HepG2 (cell line): ENCODE measurements around the gene FMNL1. TPM values are rescaled to one million over a fixed set of nuclear protein-coding genes. Genes with fewer than 3 reads are reported as not detected.

Experiments used
- AGO2 ChIP-seq: fragments of 200-400 bp; formaldehyde crosslinking; optimal IDR thresholded peaks from 2 replicates; pipeline ENCODE3; 2017; ENCODE audit warnings: mild to moderate bottlenecking, low read depth, low read length, moderate library complexity
- CBX5 ChIP-seq: sonication (generic); formaldehyde crosslinking; IDR thresholded peaks from 2 replicates; pipeline ENCODE4 v1.4.0; 2020; ENCODE audit warnings: missing genetic modification reagents, borderline replicate concordance
- FOSL2 ChIP-seq: sonication (generic); formaldehyde crosslinking; IDR thresholded peaks from 2 replicates; pipeline ENCODE4 v1.4.0; 2020; ENCODE audit warnings: missing genetic modification reagents
- GLMP ChIP-seq: sonication (generic); formaldehyde crosslinking; IDR thresholded peaks from 2 replicates; pipeline ENCODE4 v1.9.0; 2021; ENCODE audit warnings: missing genetic modification reagents, mild to moderate bottlenecking, borderline replicate concordance
- MAFK ChIP-seq, 2 experiments: IDR thresholded peaks in 1 of 2; conservative IDR thresholded peaks in 1 of 2; 2 replicates each; pipeline ENCODE4 v1.6.1; 2011; ENCODE audit warnings: improper control_type of control experiment in 2 of 2, low read length in 2 of 2
- MIXL1 ChIP-seq: IDR thresholded peaks from 2 replicates; pipeline ENCODE4 v1.6.1; 2016
- NFE2L1 ChIP-seq: sonication (generic); formaldehyde crosslinking; IDR thresholded peaks from 2 replicates; pipeline ENCODE4 v1.4.0; 2020; ENCODE audit warnings: missing genetic modification reagents, mild to moderate bottlenecking, borderline replicate concordance
- NR2F2 ChIP-seq: IDR thresholded peaks from 2 replicates; pipeline ENCODE4 v1.6.1; 2012; ENCODE audit warnings: low read depth, inconsistent platforms, borderline replicate concordance
- RBAK ChIP-seq: sonication (generic); formaldehyde crosslinking; IDR thresholded peaks from 2 replicates; pipeline ENCODE4 v1.5.1; 2020; ENCODE audit warnings: mild to moderate bottlenecking, missing genetic modification reagents
- REPIN1 ChIP-seq: sonication (generic); formaldehyde crosslinking; IDR thresholded peaks from 2 replicates; pipeline ENCODE4 v1.8.0; 2022; ENCODE audit warnings: missing genetic modification reagents, low read depth, mild to moderate bottlenecking, borderline replicate concordance
- RFX3 ChIP-seq: IDR thresholded peaks from 2 replicates; pipeline ENCODE4 v1.6.1; 2016; ENCODE audit warnings: missing biosample characterization, missing genetic modification reagents
- SMAD1 ChIP-seq: sonication (generic); formaldehyde crosslinking; IDR thresholded peaks from 2 replicates; pipeline ENCODE4 v1.4.0; 2020; ENCODE audit warnings: missing genetic modification reagents, low read depth, mild to moderate bottlenecking, borderline replicate concordance
- TRIM24 ChIP-seq: sonication (generic); formaldehyde crosslinking; IDR thresholded peaks from 2 replicates; pipeline ENCODE4 v1.8.0; 2022; ENCODE audit warnings: mild to moderate bottlenecking, missing genetic modification reagents
- ZFP36 ChIP-seq: fragments of 150-350 bp; IDR thresholded peaks from 2 replicates; pipeline ENCODE4 v1.6.1; 2018; ENCODE audit warnings: borderline replicate concordance, low read length, low read depth; ENCODE audit not compliant: partially characterized antibody
- ZNF350 ChIP-seq: sonication (generic); formaldehyde crosslinking; IDR thresholded peaks from 2 replicates; pipeline ENCODE4 v1.4.0; 2020; ENCODE audit warnings: mild to moderate bottlenecking, low read depth, missing genetic modification reagents, borderline replicate concordance
- ZNF510 ChIP-seq: sonication (generic); formaldehyde crosslinking; IDR thresholded peaks from 2 replicates; pipeline ENCODE4 v1.4.0; 2020; ENCODE audit warnings: low read depth, mild to moderate bottlenecking, missing genetic modification reagents
- ZNF512 ChIP-seq: sonication (generic); formaldehyde crosslinking; IDR thresholded peaks from 2 replicates; pipeline ENCODE4 v1.4.0; 2020; ENCODE audit warnings: mild to moderate bottlenecking, missing genetic modification reagents
- ZNF577 ChIP-seq: sonication (generic); formaldehyde crosslinking; IDR thresholded peaks from 2 replicates; pipeline ENCODE4 v1.4.0; 2020; ENCODE audit warnings: mild to moderate bottlenecking, low read depth, missing genetic modification reagents, borderline replicate concordance
- ZNF646 ChIP-seq: sonication (generic); formaldehyde crosslinking; IDR thresholded peaks from 2 replicates; pipeline ENCODE4 v1.9.0; 2021; ENCODE audit warnings: mild to moderate bottlenecking, missing genetic modification reagents
- ZNF674 ChIP-seq: sonication (generic); formaldehyde crosslinking; IDR thresholded peaks from 2 replicates; pipeline ENCODE4 v1.5.0; 2020; ENCODE audit warnings: low read depth, mild to moderate bottlenecking, missing genetic modification reagents
- ZNF768 ChIP-seq: sonication (generic); formaldehyde crosslinking; IDR thresholded peaks from 2 replicates; pipeline ENCODE4 v1.4.0; 2020; ENCODE audit warnings: missing genetic modification reagents
- ZNF790 ChIP-seq: sonication (generic); formaldehyde crosslinking; IDR thresholded peaks from 2 replicates; pipeline ENCODE4 v1.8.0; 2022; ENCODE audit warnings: missing genetic modification reagents, mild to moderate bottlenecking, borderline replicate concordance
- ZNF83 ChIP-seq: sonication (generic); formaldehyde crosslinking; IDR thresholded peaks from 2 replicates; pipeline ENCODE4 v1.4.0; 2020; ENCODE audit warnings: missing genetic modification reagents, mild to moderate bottlenecking, borderline replicate concordance
- polyA plus RNA-seq, 8 experiments: library from polyadenylated mRNA; depleted of rRNA in 3 of 8; stranded (reverse) in 7 of 8; unstranded in 1 of 8; fragments of >200 nt; fragmentation: Illumina TruSeq in 4 of 8; extraction: Trizol in 4 of 8; gene quantifications; 2 replicates each; pipeline versions ENCODE4 v1.2.1 to v1.2.3, GENCODE V29; 2011 to 2016; ENCODE audit warnings: low read depth in 4 of 8, missing spikeins in 1 of 8, mixed read lengths in 1 of 8; ENCODE audit not compliant: insufficient read depth in 1 of 8
- total RNA-seq, 5 experiments: library from RNA; depleted of rRNA; stranded (reverse); fragments of >200 nt; fragmentation: Illumina TruSeq; extraction: Trizol; gene quantifications; 2 replicates each; pipeline ENCODE4 v1.2.3, GENCODE V29; 2016; ENCODE audit warnings: low read depth in 1 of 5

The FMNL1 gene
- total and polyA plus RNA-seq, 2 of the 13 experiments (the other 11 are each of a cell fraction or from before 2014, with no cell fraction given), result 0.53 to 0.70 TPM

GRCh38 chr17:45172232-45172540, 49.5 kb upstream of the FMNL1 start (continued):
- TF ChIP-seq ZNF510 (CRISPR knock-in tag) (no peak), CBX5 (CRISPR knock-in tag) (no peak), ZNF768 (CRISPR knock-in tag) (no peak), ZNF646 (CRISPR knock-in tag) (0 out of 2 replicates have a peak, but pooled peaks have one; percentile 15), SMAD1 (CRISPR knock-in tag) (no peak), TRIM24 (CRISPR knock-in tag) (no peak), ZNF674 (CRISPR knock-in tag) (no peak), AGO2 (no peak), REPIN1 (no peak), ZNF83 (CRISPR knock-in tag) (no peak), MAFK (conservative IDR thresholded peaks at IDR 0.05 in 1 of 2, IDR thresholded peaks at IDR 0.05 in 1 of 2; ENCODE audit: low read length in 2 of 2) (no peak), MIXL1 (CRISPR knock-in tag) (no peak), ZNF512 (0 out of 2 replicates have a peak, but pooled peaks have one; percentile 11), GLMP (CRISPR knock-in tag) (no peak), NR2F2 (no peak; the same call in 1 of the 2 replicates), ZFP36 (no peak), ZNF790 (CRISPR knock-in tag) (peak; percentile 21; the same call in 1 of the 2 replicates), RFX3 (CRISPR knock-in tag) (no peak), FOSL2 (CRISPR knock-in tag) (no peak), ZNF350 (no peak), NFE2L1 (CRISPR knock-in tag) (no peak), RBAK (CRISPR knock-in tag) (no peak), ZNF577 (no peak)
